GM12878 (cell line): ENCODE data around the gene VCP. TPM values are rescaled to one million over a fixed set of nuclear protein-coding genes. Genes with fewer than 3 reads are reported as not detected.
A peak's percentile ranks its signal among the peaks of the same experiment; 100 is the strongest.

Source experiments
- ATAC-seq: fragments of 200-7000 bp; cut with Tn5 transposase; 3 replicates; pipeline ENCODE4 v1.9.1; 2020; ENCODE audit warnings: mild to moderate bottlenecking, moderate library complexity
- BruUV-seq: library from RNA; stranded (reverse); fragments of 400-500 nt; replicated peaks from 2 replicates; lab custom pipeline; 2021; lab: Mats Ljungman, UMichigan
- CTCF ChIA-PET: fragments of 300-600 bp; sonication (Branson Sonifier 250); formaldehyde crosslinking; extraction: SDS; loops from one replicate; lab custom pipeline; 2021; ENCODE audit warnings: inconsistent platforms; lab: Yijun Ruan, JAX
- POLR2A ChIA-PET: fragments of 350-600 bp; formaldehyde crosslinking; extraction: SDS; loops from one replicate; lab custom pipeline; 2021; ENCODE audit warnings: inconsistent platforms; lab: Charles Lee
- RAD21 ChIA-PET: fragments of 300-600 bp; sonication (Branson Sonifier 250); formaldehyde crosslinking; loops from one replicate; lab custom pipeline; 2023; ENCODE audit warnings: antibody characterized with exemption; ENCODE audit not compliant: unreplicated experiment; lab: Charles Lee
- SMC1A ChIA-PET: fragments of 300-600 bp; sonication (Branson Sonifier 250); formaldehyde crosslinking; loops from one replicate; lab custom pipeline; 2023; ENCODE audit not compliant: unreplicated experiment, uncharacterized antibody; lab: Charles Lee
- DNase-seq: peaks from one replicate; pipeline ENCODE4 v3.0.0-alpha.2; 2011; ENCODE audit warnings: low read depth, low spot score
- FAIRE-seq: peaks from 3 replicates; lab custom pipeline; 2011; peaks lifted over from hg19 to GRCh38; lab: Jason Lieb, UNC
- H2AFZ ChIP-seq: 2 replicates; pipeline ENCODE4 v1.6.0; 2011; ENCODE audit warnings: low read depth, low read length, control low read depth; ENCODE audit not compliant: control insufficient read depth
- H3K27ac ChIP-seq: 2 replicates; pipeline ENCODE4 v1.5.1; 2011; ENCODE audit warnings: control low read depth; ENCODE audit not compliant: control insufficient read depth, insufficient read depth
- H3K27me3 ChIP-seq, 2 experiments: replicated peaks in 1 of 2; 2 replicates each; pipeline versions ENCODE4 v1.6.0 to v1.6.1; 2011; ENCODE audit warnings: low read length in 1 of 2; ENCODE audit not compliant: control insufficient read depth in 2 of 2, insufficient read depth in 2 of 2
- H3K36me3 ChIP-seq, 2 experiments: 2 replicates each; pipeline ENCODE4 v1.5.1; 2011; ENCODE audit warnings: low read length in 1 of 2; ENCODE audit not compliant: control insufficient read depth in 2 of 2, insufficient read depth in 2 of 2
- H3K4me1 ChIP-seq: 2 replicates; pipeline ENCODE4 v1.6.1; 2011; ENCODE audit warnings: mild to moderate bottlenecking, low read length, moderate library complexity, mixed read lengths; ENCODE audit not compliant: control insufficient read depth, insufficient read depth
- H3K4me2 ChIP-seq: 2 replicates; pipeline ENCODE4 v1.6.0; 2011; ENCODE audit warnings: control low read depth; ENCODE audit not compliant: control insufficient read depth, insufficient read depth
- H3K4me3 ChIP-seq: fragments of 200-600 bp; sonication (generic); 2 replicates; pipeline ENCODE4 v1.5.1; 2016
- H3K79me2 ChIP-seq: 2 replicates; pipeline ENCODE4 v1.6.0; 2011; ENCODE audit warnings: low read length; ENCODE audit not compliant: control insufficient read depth, insufficient read depth
- H3K9ac ChIP-seq: 2 replicates; pipeline ENCODE4 v1.8.0; 2011; ENCODE audit warnings: low read length, control low read depth, mixed read lengths; ENCODE audit not compliant: control insufficient read depth, insufficient read depth
- H3K9me3 ChIP-seq: replicated peaks from 3 replicates; pipeline ENCODE4 v1.5.1; 2011; ENCODE audit warnings: mild to moderate bottlenecking, low read length; ENCODE audit not compliant: control insufficient read depth, insufficient read depth
- H4K20me1 ChIP-seq: 2 replicates; pipeline ENCODE4 v1.6.0; 2011; ENCODE audit not compliant: control insufficient read depth, insufficient read depth
- BACH1 ChIP-seq: fragments of 450-650 bp; IDR thresholded peaks from 2 replicates; pipeline ENCODE4 v1.6.1; 2017; ENCODE audit warnings: mild to moderate bottlenecking, borderline replicate concordance
- DPF2 ChIP-seq: fragments of 450-650 bp; IDR thresholded peaks from 2 replicates; pipeline ENCODE4 v1.6.1; 2017; ENCODE audit warnings: mild to moderate bottlenecking
- E2F4 ChIP-seq: IDR thresholded peaks from 2 replicates; pipeline ENCODE4 v1.6.1; 2012; ENCODE audit warnings: low read depth, low read length, improper control_type of control experiment
- EGR1 ChIP-seq, 2 experiments: IDR thresholded peaks; 1 replicate in 1 of 2; 2 replicates in 1 of 2; pipeline ENCODE4 v1.6.1; 2011 to 2012; ENCODE audit warnings: low read depth in 2 of 2, low read length in 2 of 2, borderline replicate concordance in 1 of 2, mild to moderate bottlenecking in 1 of 2, moderate library complexity in 1 of 2
- HCFC1 ChIP-seq: fragments of 150-350 bp; IDR thresholded peaks from 2 replicates; pipeline ENCODE4 v1.6.1; 2014; ENCODE audit warnings: low read length
- IRF4 ChIP-seq: IDR thresholded peaks from 2 replicates; pipeline ENCODE4 v1.6.1; 2011; ENCODE audit warnings: low read depth, low read length
- PKNOX1 ChIP-seq: fragments of 450-650 bp; IDR thresholded peaks from 2 replicates; pipeline ENCODE4 v1.6.1; 2016; ENCODE audit warnings: mild to moderate bottlenecking
- PML ChIP-seq: IDR thresholded peaks from 2 replicates; pipeline ENCODE4 v1.6.1; 2012; ENCODE audit warnings: low read length, inconsistent platforms
- RUNX3 ChIP-seq: IDR thresholded peaks from 2 replicates; pipeline ENCODE4 v1.6.1; 2012; ENCODE audit warnings: low read length, inconsistent platforms
- SKIL ChIP-seq: fragments of 450-650 bp; IDR thresholded peaks from 2 replicates; pipeline ENCODE4 v1.6.1; 2017; ENCODE audit warnings: mild to moderate bottlenecking, low read depth, inconsistent platforms; ENCODE audit not compliant: poor library complexity, severe bottlenecking
- YBX1 ChIP-seq: fragments of 450-650 bp; IDR thresholded peaks from 2 replicates; pipeline ENCODE4 v1.6.1; 2016; ENCODE audit warnings: antibody characterized with exemption
- WGBS: methylation state at CpG from one replicate; pipeline ENCODE4 v1.1.6; 2016; ENCODE audit warnings: low lambda C conversion rate; ENCODE audit not compliant: insufficient replicate concordance, insufficient coverage; ENCODE audit errors: missing lambda C conversion rate; 5-methylcytosine and 5-hydroxymethylcytosine counted together
- in situ Hi-C: fragments of 300-500 bp; cut with MboI; formaldehyde crosslinking; loops from 9 replicates; pipeline ENCODE4 v1.14.3; 2018; ENCODE audit warnings: mixed read lengths
- intact Hi-C: fragments of 100-400 bp; cut with micrococcal nuclease; formaldehyde crosslinking; loops from one replicate; pipeline ENCODE4 v1.14.2; 2022; ENCODE audit not compliant: unreplicated experiment
- polyA plus RNA-seq, 11 experiments: library from polyadenylated mRNA; depleted of rRNA in 4 of 11; unstranded in 6 of 11; stranded (reverse) in 5 of 11; fragments of >200 nt; fragmentation: Nextera tagmentation in 4 of 11; fragmentation: Illumina TruSeq in 1 of 11; extraction: Ambion mirVana in 4 of 11; extraction: Trizol in 1 of 11; gene quantifications; 1 replicate in 1 of 11; 2 replicates in 10 of 11; pipeline versions ENCODE4 v1.2.1 to v1.2.3, GENCODE V29; 2011 to 2016; ENCODE audit warnings: inconsistent platforms in 2 of 11, missing spikeins in 2 of 11, low read depth in 1 of 11
- total RNA-seq, 4 experiments: library from RNA; depleted of rRNA in 3 of 4; stranded (reverse); fragments of >200 nt in 3 of 4; fragmentation: Illumina TruSeq in 1 of 4; extraction: Trizol in 1 of 4; gene quantifications; 2 replicates each; pipeline versions ENCODE4 v1.2.1 to v1.2.3, GENCODE V29; 2013 to 2021

Gene VCP
- total and polyA plus RNA-seq, 10 of the 15 experiments (the other 5 are each of a cell fraction or from before 2014, with no cell fraction given), result 7.4 to 327 (median 244) TPM

GRCh38 chr9:35073279-35073612 lies 821 bp upstream of the VCP start:
- DNase-seq, result no peak
- Histone ChIP-seq H3K9ac (peak overlapping the region; percentile 58; the same call in 1 of the 2 replicates), H3K9me3 (no peaks in the 10 kb centered on the region), H3K27me3 (no peaks in the 10 kb centered on the region), H3K36me3 (peaks cover 0 to 17% of the 10 kb centered on the region in 2 experiments; a peak in 3 of 4 replicates), H3K4me1 (peaks cover 13% of the 10 kb centered on the region), H3K4me2 (peak overlapping the region; percentile 81), H3K79me2 (peaks cover 48% of the 10 kb centered on the region), H3K4me3 (peak overlapping the region; percentile 34; the same call in 1 of the 2 replicates), H3K27ac (peak overlapping the region; percentile 88), H4K20me1 (peaks cover 19% of the 10 kb centered on the region), H2AFZ (peak overlapping the region; percentile 91; the same call in 1 of the 2 replicates)
- POLR2A ChIA-PET, result interaction anchor here (2.1 kb wide), 1 partner anchor 29 kb away, joined by 11 read pairs; the partner anchor contains the start of gene STOML2
- no peak for TF ChIP-seq HCFC1
- TF ChIP-seq PML, result 0 out of 2 replicates have a peak, but pooled peaks have one; percentile 3
- peak; percentile 28; the same call in 1 of the 2 replicates for TF ChIP-seq RUNX3
- no peak for TF ChIP-seq BACH1
- CTCF ChIA-PET, result no interaction called here
- no peak for ATAC-seq
- no TSS peak for BruUV-seq
- intact Hi-C loops (loop anchor here (5.0 to 10.0 kb wide), 3 partner anchors 39 to 652 kb away; partner anchors contain the start of gene DNAJB5), in situ Hi-C loops (no loop called here)
- FAIRE-seq, result no peak
- RAD21 ChIA-PET, result no interaction called here
- SMC1A ChIA-PET, result no interaction called here
- 0% methylated on average over 2 of the region's 2 CpGs for WGBS

GRCh38 chr9:35071814-35072460 lies 488 bp downstream of the VCP start:
- peak; percentile 86 for ATAC-seq
- RAD21 ChIA-PET, result interaction anchor here (0.8 to 2.5 kb wide), 11 partner anchors 8 to 579 kb away, joined by 3 to 11 read pairs (median 4); partner anchors contain the start of genes ATOSB, FANCG, PIGO and SIT1
- Histone ChIP-seq H3K27me3 (no peaks in the 10 kb centered on the region), H3K36me3 (peaks cover 2 to 28% of the 10 kb centered on the region in 2 experiments; a peak in 3 of 4 replicates), H3K9me3 (no peaks in the 10 kb centered on the region), H3K4me3 (peak overlapping the region; percentile 78), H4K20me1 (peaks cover 30% of the 10 kb centered on the region), H3K27ac (peak overlapping the region; percentile 88), H2AFZ (peak overlapping the region; percentile 61), H3K79me2 (peaks cover 55% of the 10 kb centered on the region), H3K4me2 (no peak overlapping the region; the same call in 1 of the 2 replicates), H3K9ac (peak overlapping the region; percentile 81), H3K4me1 (peaks cover 12% of the 10 kb centered on the region)
- under 1% methylated on average over 66 of the region's 79 CpGs for WGBS
- no peak for DNase-seq
- intact Hi-C loops (loop anchor here (5.0 to 10.0 kb wide), 3 partner anchors 40 to 653 kb away; partner anchors contain the start of gene DNAJB5), in situ Hi-C loops (no loop called here)
- FAIRE-seq, result no peak
- CTCF ChIA-PET, result interaction anchor here (1.0 to 2.5 kb wide), 12 partner anchors 8 to 575 kb away, joined by 3 to 29 read pairs (median 6); partner anchors contain the start of genes FANCG, PIGO and STOML2
- SMC1A ChIA-PET, result interaction anchor here (1.1 to 3.3 kb wide), 5 partner anchors 9 to 25 kb away, joined by 3 to 19 read pairs (median 9); partner anchors contain the start of genes FANCG and PIGO
- BruUV-seq, result no TSS peak
- POLR2A ChIA-PET, result interaction anchor here (0.5 to 2.6 kb wide), 15 partner anchors 8 to 1222 kb away, joined by 3 to 31 read pairs (median 4); partner anchors contain the start of genes ARHGEF39, ATOSB, DNAJB5 and FANCG
- TF ChIP-seq IRF4, result no peak
- no peak for TF ChIP-seq YBX1
- no peak for TF ChIP-seq E2F4
- TF ChIP-seq EGR1 (IDR thresholded peaks at IDR 0.05; ENCODE audit: borderline replicate concordance in 1 of 2, low read depth in 2 of 2, low read length in 2 of 2), result peak in 1 of 2 experiments; percentile 11; a peak in 1 of 3 replicates
- peak; percentile 83; the same call in 1 of the 2 replicates for TF ChIP-seq DPF2
- no peak for TF ChIP-seq PKNOX1
- no peak for TF ChIP-seq SKIL
- no peak for TF ChIP-seq RUNX3
